K562 (cell line): ENCODE results near the gene NEUROD2. TPM values are rescaled to one million over a fixed set of nuclear protein-coding genes. Genes with fewer than 3 reads are reported as not detected.

Experiments
- ATAC-seq: fragments of 200-7000 bp; cut with Tn5 transposase; 3 replicates; pipeline ENCODE4 v1.9.1; 2020; ENCODE audit warnings: moderate library complexity
- BruUV-seq: library from RNA; stranded (reverse); fragments of 400-500 nt; replicated peaks from 2 replicates; lab custom pipeline; 2021; lab: Mats Ljungman, UMichigan
- CTCF ChIA-PET: fragments of 300-600 bp; formaldehyde crosslinking; extraction: SDS; loops from one replicate; lab custom pipeline; 2021; ENCODE audit warnings: low intra/inter-chr PET ratio; lab: Yijun Ruan, JAX
- POLR2A ChIA-PET: fragments of 300-600, 350-650 bp; sonication (Branson Sonifier 250); formaldehyde crosslinking; extraction: SDS; loops from one replicate; lab custom pipeline; 2021; ENCODE audit warnings: antibody characterized with exemption, inconsistent platforms; lab: Yijun Ruan, JAX
- DNase-seq, 4 experiments: peaks; one replicate each; pipeline versions ENCODE4 v3.0.0 to v3.0.0-alpha.2; 2011 to 2018; ENCODE audit warnings: low spot score in 3 of 4, mixed read lengths in 3 of 4; ENCODE audit errors: extremely low read depth in 1 of 4
- FAIRE-seq: peaks from 2 replicates; lab custom pipeline; 2011; peaks lifted over from hg19 to GRCh38; lab: Jason Lieb, UNC
- H2AFZ ChIP-seq: 2 replicates; pipeline ENCODE4 v1.6.0; 2011; ENCODE audit warnings: low read depth, low read length, control low read depth, inconsistent platforms
- H3K27ac ChIP-seq: fragments of 200-600 bp; 3 replicates; pipeline ENCODE4 v1.8.0; 2011; ENCODE audit warnings: low read depth, mild to moderate bottlenecking, control low read depth, inconsistent platforms, low read length, moderate library complexity, mixed read lengths; ENCODE audit errors: extremely low read depth
- H3K27me3 ChIP-seq, 2 experiments: fragments of 300-600 bp in 1 of 2; 2 replicates in 1 of 2; 3 replicates in 1 of 2; pipeline versions ENCODE4 v1.6.0 to v1.8.0; 2011; ENCODE audit warnings: inconsistent platforms in 2 of 2, low read length in 2 of 2, mild to moderate bottlenecking in 1 of 2, mixed read lengths in 1 of 2, moderate library complexity in 1 of 2; ENCODE audit not compliant: control insufficient read depth in 2 of 2, insufficient read depth in 2 of 2
- H3K36me3 ChIP-seq: fragments of 300-600 bp; 3 replicates; pipeline ENCODE4 v1.8.0; 2011; ENCODE audit warnings: mild to moderate bottlenecking, low read length, inconsistent platforms; ENCODE audit not compliant: control insufficient read depth, insufficient read depth
- H3K4me1 ChIP-seq, 2 experiments: fragments of 200-600 bp in 1 of 2; replicated peaks in 1 of 2; 2 replicates in 1 of 2; 3 replicates in 1 of 2; pipeline versions ENCODE4 v1.5.1 to v1.8.0; 2011; ENCODE audit warnings: inconsistent platforms in 2 of 2, low read length in 2 of 2, mild to moderate bottlenecking in 1 of 2, mixed read lengths in 1 of 2, moderate library complexity in 1 of 2; ENCODE audit not compliant: control insufficient read depth in 2 of 2, insufficient read depth in 2 of 2
- H3K4me2 ChIP-seq: 2 replicates; pipeline ENCODE4 v1.6.1; 2011; ENCODE audit warnings: low read length, control low read depth, inconsistent platforms, mixed read lengths; ENCODE audit not compliant: insufficient read depth
- H3K4me3 ChIP-seq: fragments of 200-600 bp; sonication (generic), shearing (Covaris generic); 2 replicates; pipeline ENCODE4 v1.5.1; 2016; ENCODE audit warnings: control low read depth, inconsistent platforms
- H3K79me2 ChIP-seq: fragments of 200-600 bp; 3 replicates; pipeline ENCODE4 v1.8.0; 2011; ENCODE audit warnings: low read length, inconsistent platforms; ENCODE audit not compliant: control insufficient read depth, insufficient read depth
- H3K9ac ChIP-seq, 2 experiments: 2 replicates each; pipeline versions ENCODE4 v1.6.0 to v1.6.1; 2011; ENCODE audit warnings: low read depth in 2 of 2, low read length in 2 of 2, control low read depth in 1 of 2, inconsistent platforms in 1 of 2, mild to moderate bottlenecking in 1 of 2, mixed read lengths in 1 of 2; ENCODE audit not compliant: insufficient read depth in 1 of 2
- H3K9me1 ChIP-seq: one replicate; pipeline ENCODE4 v1.6.0; 2011; ENCODE audit warnings: inconsistent platforms, mild to moderate bottlenecking, low read length, moderate library complexity; ENCODE audit not compliant: control insufficient read depth, insufficient read depth
- H3K9me3 ChIP-seq: replicated peaks from 2 replicates; pipeline ENCODE4 v1.5.1; 2011; ENCODE audit warnings: low read depth, low read length, inconsistent platforms; ENCODE audit not compliant: control insufficient read depth, insufficient read depth
- H4K20me1 ChIP-seq: replicated peaks from 2 replicates; pipeline ENCODE4 v1.6.1; 2011; ENCODE audit warnings: low read length, inconsistent platforms, mixed read lengths; ENCODE audit not compliant: control insufficient read depth, insufficient read depth
- ELF4 ChIP-seq: fragments of 450-650 bp; formaldehyde crosslinking; IDR thresholded peaks from 2 replicates; pipeline ENCODE4 v1.4.0; 2022; ENCODE audit warnings: missing genetic modification characterization
- PRDM10 ChIP-seq: fragments of 450-650 bp; IDR thresholded peaks from 2 replicates; pipeline ENCODE4 v1.6.1; 2018; ENCODE audit not compliant: partially characterized antibody
- WGBS: fragments of 100-300 bp; shearing (Covaris generic); methylation state at CpG from one replicate; pipeline ENCODE4 v1.1.6; 2016; ENCODE audit warnings: low coverage, mixed read lengths; ENCODE audit not compliant: insufficient coverage; ENCODE audit errors: missing lambda C conversion rate; 5-methylcytosine and 5-hydroxymethylcytosine counted together
- in situ Hi-C: fragments of 300-500 bp; cut with MboI; formaldehyde crosslinking; loops from 4 replicates; pipeline ENCODE4 v1.15.0; 2018; ENCODE audit warnings: inconsistent platforms, mixed read lengths
- intact Hi-C: fragments of 100-400 bp; cut with micrococcal nuclease; formaldehyde crosslinking; loops from 2 replicates; pipeline ENCODE4 v1.14.2; 2022
- polyA plus RNA-seq, 8 experiments: library from polyadenylated mRNA; depleted of rRNA in 4 of 8; stranded (reverse) in 5 of 8; unstranded in 3 of 8; fragments of >200 nt; fragmentation: Nextera tagmentation in 2 of 8; fragmentation: Illumina TruSeq in 1 of 8; extraction: Ambion mirVana in 2 of 8; extraction: Trizol in 1 of 8; gene quantifications; 2 replicates each; pipeline versions ENCODE4 v1.2.1 to v1.2.3, GENCODE V29; 2011 to 2014; ENCODE audit warnings: inconsistent platforms in 1 of 8, missing spikeins in 1 of 8
- total RNA-seq, 7 experiments: library from RNA; depleted of rRNA in 6 of 7; stranded (reverse); fragments of >200 nt in 6 of 7; fragmentation: Illumina TruSeq in 2 of 7; extraction: Trizol in 2 of 7; gene quantifications; 2 replicates each; pipeline versions ENCODE4 v1.2.1 to v1.2.3, GENCODE V29; 2011 to 2021; ENCODE audit warnings: low replicate concordance in 1 of 7

Gene NEUROD2
- total and polyA plus RNA-seq, 9 of the 15 experiments (the other 6 are each of a cell fraction or from before 2014, with no cell fraction given): not detected

- CTCF ChIA-PET: no interaction called here
- WGBS: 0% methylated on average over 4 of the region's 4 CpGs
- Histone ChIP-seq H3K4me1 (peaks cover 0 to 51% of the 10 kb centered on the region in 2 experiments; a peak in 2 of 5 replicates), H3K27me3 (peaks cover 68 to 88% of the 10 kb centered on the region in 2 experiments), H2AFZ (no peak overlapping the region), H3K9me1 (no peaks in the 10 kb centered on the region), H3K9ac (no peak overlapping the region), H3K79me2 (no peaks in the 10 kb centered on the region), H3K9me3 (no peaks in the 10 kb centered on the region), H3K36me3 (no peaks in the 10 kb centered on the region), H3K4me3 (no peak overlapping the region), H3K4me2 (no peak overlapping the region), H3K27ac (no peak overlapping the region), H4K20me1 (peaks cover 3% of the 10 kb centered on the region)
- POLR2A ChIA-PET: interaction anchor here (0.5 kb wide), 1 partner anchor 14 kb away, joined by 3 read pairs; no protein-coding TSS in a partner anchor
- FAIRE-seq (no peak), ATAC-seq (no peak), DNase-seq (no peak)
- intact Hi-C loops (no loop called here), in situ Hi-C loops (loop anchor here (5.0 kb wide), 1 partner anchor 45 kb away; no protein-coding TSS in a partner anchor)
- TF ChIP-seq ELF4: no peak
- peak; percentile 63 for TF ChIP-seq PRDM10
- no TSS peak for BruUV-seq
Measured at GRCh38 chr17:39602533-39603303, 5.0 kb downstream of the NEUROD2 start.
